ENCODE measurements around the gene SPEG.

SPEG gene

GRCh38 chr2:219521066-219521880 lies 86.6 kb downstream of the SPEG start:
- TF ChIP-seq CTCF (IDR thresholded peaks at IDR 0.05; ENCODE audit: extremely low read depth, missing control alignments): peak; percentile 9
- no peak for DNase-seq (ENCODE audit: low spot score)

- no peak for DNase-seq (ENCODE audit: low spot score)
- TF ChIP-seq CTCF (IDR thresholded peaks at IDR 0.05; ENCODE audit: extremely low read depth, missing control alignments): no peak
Observed at GRCh38 chr2:219522111-219523030, 87.7 kb downstream of the SPEG start.

GRCh38 chr2:219523031-219523671 lies 88.5 kb downstream of the SPEG start:
- no peak for DNase-seq (ENCODE audit: low spot score)
- no peak for TF ChIP-seq CTCF (IDR thresholded peaks at IDR 0.05; ENCODE audit: extremely low read depth, missing control alignments)

- no peak for DNase-seq (ENCODE audit: low spot score)
- TF ChIP-seq CTCF (IDR thresholded peaks at IDR 0.05; ENCODE audit: extremely low read depth, missing control alignments): no peak
Observed at GRCh38 chr2:219524817-219525216, 90.2 kb downstream of the SPEG start.

GRCh38 chr2:219525533-219526232 lies 91.0 kb downstream of the SPEG start:
- no peak for DNase-seq (ENCODE audit: low spot score)
- no peak for TF ChIP-seq CTCF (IDR thresholded peaks at IDR 0.05; ENCODE audit: extremely low read depth, missing control alignments)

GRCh38 chr2:219526320-219527075 lies 91.9 kb downstream of the SPEG start:
- no peak for DNase-seq (ENCODE audit: low spot score)
- TF ChIP-seq CTCF (IDR thresholded peaks at IDR 0.05; ENCODE audit: extremely low read depth, missing control alignments): no peak

Data from GM20000 (cell line).